RWPE1 (cell line): ENCODE data around the gene SFXN5.

ENCODE experiments used
- CTCF ChIA-PET: fragments of 350-600 bp; sonication (Branson Sonifier 250); formaldehyde crosslinking; extraction: SDS; loops from one replicate; lab custom pipeline; 2021; lab: Yijun Ruan, JAX
- POLR2A ChIA-PET: fragments of 400-600 bp; formaldehyde crosslinking; extraction: SDS; loops from one replicate; lab custom pipeline; 2020; ENCODE audit warnings: antibody characterized with exemption; ENCODE audit not compliant: low non-redundant PET; lab: Yijun Ruan, JAX
- DNase-seq: peaks from one replicate; pipeline ENCODE4 v3.0.0; 2012; ENCODE audit warnings: low spot score
- H3K27ac ChIP-seq: fragments of 450-650 bp; 2 replicates; pipeline ENCODE4 v1.5.1; 2017
- CTCF ChIP-seq: fragments of 450-650 bp; conservative IDR thresholded peaks from 2 replicates; pipeline ENCODE4 v1.5.1; 2017; ENCODE audit warnings: low read depth, mild to moderate bottlenecking

The SFXN5 gene

DNA sequence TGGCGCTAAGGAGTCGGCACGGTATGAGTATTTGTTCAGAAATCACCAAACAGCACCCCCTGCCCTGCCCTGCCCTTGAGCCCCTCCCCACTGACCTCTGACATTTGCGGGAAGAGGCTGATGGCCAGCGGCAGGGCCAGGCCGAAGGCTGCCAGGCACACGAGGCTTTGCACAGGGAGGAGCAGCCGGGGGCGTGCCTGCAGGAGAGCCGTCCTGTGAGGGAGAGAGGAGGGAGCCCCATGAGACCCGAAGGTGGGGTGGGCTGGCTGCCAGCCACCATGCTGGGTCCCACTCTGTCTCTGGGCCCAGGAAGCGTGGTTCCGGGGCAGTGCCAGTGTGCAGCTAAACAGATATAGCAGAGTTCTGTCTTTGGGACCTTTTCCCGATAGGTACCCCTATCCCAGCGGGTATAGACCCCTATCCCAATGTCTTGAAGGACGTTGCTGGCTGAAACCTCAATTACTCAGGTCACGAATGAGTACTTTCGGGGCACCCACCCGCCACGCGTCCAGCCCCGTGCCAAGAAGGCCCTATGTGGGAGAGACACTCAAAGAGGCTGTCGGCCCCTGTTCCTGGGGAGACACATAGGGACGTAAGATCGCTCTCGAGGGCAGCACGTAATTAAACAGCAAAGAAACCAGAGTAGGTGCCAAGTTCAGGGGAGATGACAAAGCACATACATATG lies 110.3 kb downstream of the SFXN5 start:
- CTCF ChIA-PET: interaction anchor here (1.8 kb wide), 1 partner anchor 13 kb away, joined by 5 read pairs; no protein-coding TSS in a partner anchor
- H3K27ac ChIP-seq: no peak overlapping the region
- no peak for DNase-seq
- POLR2A ChIA-PET: no interaction called here
- no peak for TF ChIP-seq CTCF

GRCh38 chr2:72959995-72960981 lies 111.2 kb downstream of the SFXN5 start:
- ChIA-PET POLR2A (no interaction called here), CTCF (interaction anchor here (1.8 kb wide), 1 partner anchor 13 kb away, joined by 5 read pairs; no protein-coding TSS in a partner anchor)
- DNase-seq: no peak
- H3K27ac ChIP-seq: no peak overlapping the region
- TF ChIP-seq CTCF: no peak

DNA sequence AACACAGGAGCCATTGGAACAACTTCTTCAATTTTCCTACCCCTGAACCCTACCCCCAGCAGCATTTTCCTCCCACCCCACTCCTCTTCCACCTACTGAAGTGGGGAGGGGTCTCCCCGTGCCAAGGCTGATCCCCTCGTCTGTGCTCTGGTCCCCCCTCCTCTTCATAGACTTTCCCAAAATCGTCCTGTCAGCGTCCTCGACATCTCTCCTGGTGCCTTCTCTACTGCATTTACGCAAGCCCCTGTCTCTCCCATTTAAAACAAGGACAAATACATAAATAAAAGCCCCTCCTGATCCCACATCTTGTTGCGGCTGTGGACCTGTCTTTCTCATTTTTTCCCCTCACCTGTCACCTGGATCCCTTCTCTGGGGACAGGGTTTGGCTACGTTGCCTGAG lies 112.0 kb downstream of the SFXN5 start:
- ChIA-PET POLR2A (no interaction called here), CTCF (interaction anchor here (0.6 kb wide), 1 partner anchor 197 kb away, joined by 3 read pairs; no protein-coding TSS in a partner anchor)
- no peak for TF ChIP-seq CTCF
- DNase-seq: no peak
- H3K27ac ChIP-seq: no peak overlapping the region

- no peak for DNase-seq
- TF ChIP-seq CTCF: no peak
- ChIA-PET CTCF (interaction anchor here (0.6 kb wide), 1 partner anchor 198 kb away, joined by 3 read pairs; no protein-coding TSS in a partner anchor), POLR2A (no interaction called here)
- H3K27ac ChIP-seq: no peak overlapping the region
Measured at GRCh38 chr2:72958542-72959385, 112.7 kb downstream of the SFXN5 start.

DNA sequence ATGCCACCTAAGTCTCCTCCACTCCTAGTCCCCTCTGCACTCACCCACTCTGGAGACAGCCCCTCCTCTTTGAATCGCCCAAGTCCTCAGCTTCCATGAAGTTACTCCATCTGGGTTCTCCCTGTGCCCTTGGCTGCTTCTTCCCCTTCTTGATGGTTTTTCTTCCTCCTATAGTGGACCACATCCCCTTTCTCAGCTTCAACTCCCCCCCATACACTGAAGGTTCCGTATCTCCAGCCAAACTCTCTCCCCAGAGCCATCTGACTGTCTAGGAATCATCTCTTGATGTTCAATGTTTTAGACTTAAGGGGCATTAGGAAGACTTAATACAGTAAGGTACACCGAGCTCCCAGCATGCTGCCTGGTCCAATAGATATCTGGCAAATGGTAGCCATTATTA lies 114.6 kb downstream of the SFXN5 start:
- no peak overlapping the region for H3K27ac ChIP-seq
- no peak for DNase-seq
- POLR2A ChIA-PET: interaction anchor here (0.5 to 0.6 kb wide), 2 partner anchors 154 to 1443 kb away, joined by 9 to 11 read pairs; no protein-coding TSS in a partner anchor
- no peak for TF ChIP-seq CTCF
- CTCF ChIA-PET: interaction anchor here (0.5 kb wide), 1 partner anchor 200 kb away, joined by 3 read pairs; no protein-coding TSS in a partner anchor

DNA sequence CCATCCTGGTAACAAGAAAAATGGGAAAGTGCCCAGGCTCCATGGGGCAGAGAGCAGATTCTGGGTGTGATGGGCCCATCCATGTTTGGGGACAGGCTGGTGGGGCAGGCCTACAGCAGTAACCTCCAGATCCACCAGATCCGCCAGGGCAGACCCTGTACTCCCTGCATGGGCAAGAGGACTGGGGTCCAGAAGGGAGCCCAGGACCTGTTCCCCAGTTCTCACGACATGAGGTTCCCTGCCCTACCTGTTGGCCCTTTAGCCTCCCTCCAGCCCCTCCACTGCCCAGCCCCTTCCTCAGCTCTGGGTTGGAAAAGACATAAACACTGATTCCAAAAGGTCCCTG lies 115.5 kb downstream of the SFXN5 start:
- CTCF ChIA-PET: no interaction called here
- TF ChIP-seq CTCF: no peak
- POLR2A ChIA-PET: no interaction called here

More for the DNA sequence above, 115.5 kb downstream of the SFXN5 start:
- no peak for DNase-seq
- H3K27ac ChIP-seq: no peak overlapping the region
